Fibroblast of lung (primary cell): Measurements from ENCODE around the gene CASP7. TPM values are rescaled to one million over a fixed set of nuclear protein-coding genes. Genes with fewer than 3 reads are reported as not detected.

ENCODE experiments used
- DNase-seq, 2 donors: peaks; one replicate each; pipeline versions ENCODE4 v3.0.0 to v3.0.0-alpha.2; 2010; ENCODE audit warnings: low read depth in 2 of 2
- H2AFZ ChIP-seq: 2 replicates; pipeline ENCODE4 v1.5.1; 2012; ENCODE audit warnings: low read length, control low read depth, inconsistent platforms
- H3K27ac ChIP-seq: 2 replicates; pipeline ENCODE4 v1.5.1; 2011; ENCODE audit warnings: low read length, control low read depth; ENCODE audit not compliant: insufficient read depth
- H3K27me3 ChIP-seq: 2 replicates; pipeline ENCODE4 v1.5.1; 2011; ENCODE audit warnings: mild to moderate bottlenecking, low read length; ENCODE audit not compliant: control insufficient read depth, insufficient read depth
- H3K36me3 ChIP-seq: 2 replicates; pipeline ENCODE4 v1.5.1; 2011; ENCODE audit warnings: low read length; ENCODE audit not compliant: control insufficient read depth, insufficient read depth
- H3K4me1 ChIP-seq: 2 replicates; pipeline ENCODE4 v1.5.1; 2011; ENCODE audit warnings: low read length; ENCODE audit not compliant: control insufficient read depth, insufficient read depth; ENCODE audit errors: extremely low read depth
- H3K4me2 ChIP-seq: 2 replicates; pipeline ENCODE4 v1.5.1; 2011; ENCODE audit warnings: low read length, control low read depth; ENCODE audit not compliant: insufficient read depth; ENCODE audit errors: extremely low read depth
- H3K4me3 ChIP-seq, 4 experiments: fragments of 200-600 bp in 1 of 4; sonication (generic) in 1 of 4; replicated peaks in 1 of 4; 2 replicates each; pipeline ENCODE4 v1.5.1; 2011 to 2016; ENCODE audit warnings: low read length in 4 of 4, low read depth in 3 of 4, mild to moderate bottlenecking in 3 of 4, control low read depth in 2 of 4, inconsistent platforms in 1 of 4, mixed read lengths in 1 of 4; ENCODE audit not compliant: insufficient read depth in 1 of 4; ENCODE audit errors: control extremely low read depth in 1 of 4
- H3K79me2 ChIP-seq: 2 replicates; pipeline ENCODE4 v1.5.1; 2012; ENCODE audit warnings: mild to moderate bottlenecking, low read length, inconsistent platforms; ENCODE audit not compliant: control insufficient read depth, insufficient read depth
- H3K9ac ChIP-seq: 2 replicates; pipeline ENCODE4 v1.5.1; 2011; ENCODE audit warnings: mild to moderate bottlenecking, low read length, control low read depth; ENCODE audit not compliant: insufficient read depth
- H3K9me3 ChIP-seq: 2 replicates; pipeline ENCODE4 v1.5.1; 2012; ENCODE audit warnings: low read depth, low read length; ENCODE audit not compliant: control insufficient read depth, insufficient read depth
- H4K20me1 ChIP-seq: 2 replicates; pipeline ENCODE4 v1.5.1; 2011; ENCODE audit warnings: low read length; ENCODE audit not compliant: control insufficient read depth, insufficient read depth; ENCODE audit errors: extremely low read depth
- CTCF ChIP-seq, 2 donors: IDR thresholded peaks in 1 of 2; conservative IDR thresholded peaks in 1 of 2; 1 replicate in 1 of 2; 2 replicates in 1 of 2; pipeline ENCODE4 v1.5.1; 2011 to 2012; ENCODE audit warnings: low read length in 2 of 2, control low read depth in 1 of 2, inconsistent platforms in 1 of 2, low read depth in 1 of 2, mild to moderate bottlenecking in 1 of 2
- EZH2 ChIP-seq: IDR thresholded peaks from 2 replicates; pipeline ENCODE4 v1.5.1; 2012; ENCODE audit warnings: low read length, control low read depth, mild to moderate bottlenecking; ENCODE audit errors: missing control alignments
- polyA plus RNA-seq, 2 donors: library from polyadenylated mRNA; depleted of rRNA in 1 of 2; stranded (reverse) in 1 of 2; unstranded in 1 of 2; fragments of >200 nt; gene quantifications; 2 replicates each; pipeline ENCODE4 v1.2.1, GENCODE V29; 2011 to 2012; ENCODE audit warnings: missing spikeins in 1 of 2
- total RNA-seq: library from RNA; depleted of rRNA; stranded (reverse); fragments of >200 nt; gene quantifications from 2 replicates; pipeline ENCODE4 v1.2.1, GENCODE V29; 2014

CASP7 gene
- total and polyA plus RNA-seq, 2 donors (not counting 1 experiment from before 2014, with no cell fraction given), result 27.0 to 28.9 TPM

DNA sequence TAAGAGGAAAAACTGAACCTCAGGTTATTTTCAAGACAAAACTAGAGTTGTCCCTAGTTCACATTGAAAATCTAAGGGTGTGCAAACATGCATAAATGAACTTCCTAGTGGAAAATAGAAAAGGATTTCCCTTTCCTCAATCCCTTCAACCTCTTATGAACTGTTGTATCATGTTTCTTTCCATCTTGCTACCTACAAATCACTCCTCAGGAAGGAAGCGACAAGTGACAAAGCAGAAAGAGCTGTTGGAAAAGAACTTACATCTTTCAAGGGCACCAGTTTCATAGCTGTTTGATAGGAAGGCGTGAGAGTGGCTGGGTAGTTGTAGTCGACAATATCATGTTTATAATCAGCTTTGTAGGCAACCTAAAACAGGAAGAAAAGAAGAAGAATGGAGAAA is 39.7 kb upstream of the CASP7 start:
- Histone ChIP-seq H3K4me3 (no peak overlapping the region), H3K27me3 (no peaks in the 10 kb centered on the region), H3K27ac (no peak overlapping the region), H3K9ac (no peak overlapping the region), H2AFZ (no peak overlapping the region), H3K79me2 (no peaks in the 10 kb centered on the region), H3K9me3 (no peaks in the 10 kb centered on the region), H4K20me1 (no peaks in the 10 kb centered on the region), H3K36me3 (no peaks in the 10 kb centered on the region), H3K4me2 (no peak overlapping the region), H3K4me1 (peaks cover 5% of the 10 kb centered on the region)
- TF ChIP-seq CTCF (conservative IDR thresholded peaks at IDR 0.05 in 1 of 2, IDR thresholded peaks at IDR 0.05 in 1 of 2; ENCODE audit: low read depth in 1 of 2, low read length in 2 of 2), result no peak
- no peak for TF ChIP-seq EZH2
- DNase-seq, result no peak

DNA sequence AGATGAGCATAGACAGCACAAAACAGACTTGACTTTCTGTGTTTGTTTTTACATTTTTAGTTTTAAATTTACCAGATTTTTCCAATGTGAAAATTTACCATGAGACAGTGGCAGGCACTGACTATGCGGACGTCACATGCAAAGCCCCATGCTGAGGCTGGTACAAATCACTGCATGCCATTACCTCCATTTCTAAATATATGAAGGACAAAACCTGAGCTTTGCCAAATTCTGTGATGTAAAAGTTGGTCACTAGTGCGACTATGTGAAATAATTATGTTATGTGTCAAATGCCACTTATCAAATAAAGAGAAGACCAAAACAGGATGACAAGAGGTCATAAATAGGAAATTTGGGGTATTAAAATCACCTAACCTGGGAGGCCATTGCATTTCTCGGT is 38.0 kb upstream of the CASP7 start:
- H3K9me3 ChIP-seq, result no peaks in the 10 kb centered on the region
- no peaks in the 10 kb centered on the region for H4K20me1 ChIP-seq
- no peak for TF ChIP-seq CTCF (conservative IDR thresholded peaks at IDR 0.05 in 1 of 2, IDR thresholded peaks at IDR 0.05 in 1 of 2; ENCODE audit: low read depth in 1 of 2, low read length in 2 of 2)
- TF ChIP-seq EZH2, result no peak
- H3K36me3 ChIP-seq, result no peaks in the 10 kb centered on the region
- no peak for DNase-seq
- H3K9ac ChIP-seq, result no peak overlapping the region
- H3K4me2 ChIP-seq, result no peak overlapping the region
- no peak overlapping the region for H3K4me3 ChIP-seq
- no peaks in the 10 kb centered on the region for H3K27me3 ChIP-seq
- H3K79me2 ChIP-seq, result no peaks in the 10 kb centered on the region
- H3K27ac ChIP-seq, result no peak overlapping the region
- no peak overlapping the region for H2AFZ ChIP-seq
- peaks cover 5% of the 10 kb centered on the region for H3K4me1 ChIP-seq

GRCh38 chr10:113643183-113643582 is 36.5 kb upstream of the CASP7 start:
- Histone ChIP-seq H4K20me1 (no peaks in the 10 kb centered on the region), H3K79me2 (no peaks in the 10 kb centered on the region), H3K4me2 (no peak overlapping the region), H3K36me3 (no peaks in the 10 kb centered on the region), H3K9me3 (no peaks in the 10 kb centered on the region), H3K27me3 (no peaks in the 10 kb centered on the region), H3K4me1 (peaks cover 5% of the 10 kb centered on the region), H3K4me3 (no peak overlapping the region), H2AFZ (no peak overlapping the region), H3K27ac (no peak overlapping the region), H3K9ac (no peak overlapping the region)
- DNase-seq, result no peak
- TF ChIP-seq CTCF (conservative IDR thresholded peaks at IDR 0.05 in 1 of 2, IDR thresholded peaks at IDR 0.05 in 1 of 2; ENCODE audit: low read depth in 1 of 2, low read length in 2 of 2), result no peak
- TF ChIP-seq EZH2, result no peak
